SK-N-SH (cell line): ENCODE measurements around the gene NME5. TPM values are rescaled to one million over a fixed set of nuclear protein-coding genes. Genes with fewer than 3 reads are reported as not detected.

Experiments
- CTCF ChIA-PET: fragments of 300-600, 350-600 bp; formaldehyde crosslinking; extraction: SDS; loops from one replicate; lab custom pipeline; 2021; lab: Yijun Ruan, JAX
- POLR2A ChIA-PET: fragments of 350-600 bp; sonication (Branson Sonifier 250); formaldehyde crosslinking; extraction: SDS; loops from one replicate; lab custom pipeline; 2020; ENCODE audit warnings: antibody characterized with exemption, inconsistent platforms; lab: Yijun Ruan, JAX
- DNase-seq: peaks from one replicate; pipeline ENCODE4 v3.0.0; 2012
- H2AFZ ChIP-seq: fragments of 200-600 bp; sonication (generic); 2 replicates; pipeline ENCODE4 v1.8.1; 2016; ENCODE audit warnings: antibody characterized with exemption, mild to moderate bottlenecking, low read depth
- H3F3A ChIP-seq: fragments of 200-600 bp; sonication (generic); replicated peaks from 2 replicates; pipeline ENCODE3; 2016; ENCODE audit warnings: antibody characterized with exemption, mild to moderate bottlenecking; ENCODE audit not compliant: insufficient read depth
- H3K27ac ChIP-seq, 2 experiments: fragments of 200-500 bp in 1 of 2; fragments of 200-600 bp in 1 of 2; sonication (Bioruptor generic) in 1 of 2; sonication (generic), shearing (Covaris generic) in 1 of 2; 2 replicates each; pipeline versions ENCODE4 v1.5.1 to v1.6.1; 2014 to 2016; ENCODE audit warnings: low read depth in 2 of 2, inconsistent platforms in 1 of 2, low read length in 1 of 2, mild to moderate bottlenecking in 1 of 2, mixed read lengths in 1 of 2
- H3K27me3 ChIP-seq: fragments of 200-600 bp; sonication (generic), shearing (Covaris generic); 2 replicates; pipeline ENCODE4 v1.6.1; 2016; ENCODE audit warnings: mixed run types; ENCODE audit not compliant: insufficient read depth
- H3K36me3 ChIP-seq, 2 experiments: fragments of 200-500 bp in 1 of 2; fragments of 200-600 bp in 1 of 2; sonication (Bioruptor generic) in 1 of 2; sonication (generic) in 1 of 2; replicated peaks in 1 of 2; 2 replicates each; pipeline versions ENCODE3 to v1.5.1; 2014 to 2016; ENCODE audit warnings: low read length in 1 of 2, mild to moderate bottlenecking in 1 of 2; ENCODE audit not compliant: insufficient read depth in 2 of 2, control insufficient read depth in 1 of 2
- H3K4me1 ChIP-seq, 2 experiments: fragments of 200-500 bp in 1 of 2; fragments of 200-600 bp in 1 of 2; sonication (Bioruptor generic) in 1 of 2; sonication (generic), shearing (Covaris generic) in 1 of 2; 2 replicates each; pipeline versions ENCODE4 v1.5.1 to v1.6.1; 2014 to 2016; ENCODE audit warnings: low read depth in 1 of 2, low read length in 1 of 2, mixed run types in 1 of 2; ENCODE audit not compliant: insufficient read depth in 2 of 2, control insufficient read depth in 1 of 2
- H3K4me2 ChIP-seq: fragments of 200-600 bp; sonication (generic), shearing (Covaris generic); 2 replicates; pipeline ENCODE4 v1.6.1; 2017; ENCODE audit warnings: mixed run types
- H3K4me3 ChIP-seq, 2 experiments: fragments of 200-500 bp in 1 of 2; fragments of 200-600 bp in 1 of 2; sonication (Bioruptor generic) in 1 of 2; sonication (generic), shearing (Covaris generic) in 1 of 2; 2 replicates each; pipeline versions ENCODE4 v1.5.1 to v1.8.1; 2014 to 2016; ENCODE audit warnings: low read depth in 2 of 2, inconsistent platforms in 1 of 2, low read length in 1 of 2, mild to moderate bottlenecking in 1 of 2, mixed read lengths in 1 of 2, moderate library complexity in 1 of 2
- H3K79me2 ChIP-seq: fragments of 200-600 bp; sonication (generic); 2 replicates; pipeline ENCODE4 v1.8.1; 2017; ENCODE audit warnings: mild to moderate bottlenecking; ENCODE audit not compliant: insufficient read depth
- H3K9ac ChIP-seq: fragments of 200-600 bp; sonication (generic); 2 replicates; pipeline ENCODE4 v1.6.1; 2017; ENCODE audit warnings: mixed run types
- H3K9me2 ChIP-seq: fragments of 200-600 bp; sonication (generic); 2 replicates; pipeline ENCODE4 v1.6.1; 2017; ENCODE audit warnings: mixed run types
- H3K9me3 ChIP-seq: fragments of 200-600 bp; sonication (generic); 2 replicates; pipeline ENCODE4 v1.6.1; 2017; ENCODE audit warnings: mixed run types, mild to moderate bottlenecking, moderate library complexity
- H4K20me1 ChIP-seq: fragments of 200-600 bp; sonication (generic); 2 replicates; pipeline ENCODE4 v1.6.1; 2017; ENCODE audit warnings: mild to moderate bottlenecking, mixed run types; ENCODE audit not compliant: insufficient read depth
- CTCF ChIP-seq: fragments of 200-600 bp; sonication (generic); IDR thresholded peaks from 2 replicates; pipeline ENCODE4 v1.6.1; 2017; ENCODE audit warnings: antibody characterized with exemption, mild to moderate bottlenecking, moderate library complexity
- ELF1 ChIP-seq: IDR thresholded peaks from 2 replicates; pipeline ENCODE4 v1.4.0; 2012
- EP300 ChIP-seq, 2 experiments: IDR thresholded peaks; 2 replicates each; pipeline versions ENCODE4 v1.4.0 to v1.6.1; 2012; ENCODE audit warnings: borderline replicate concordance in 1 of 2, low read depth in 1 of 2, low read length in 1 of 2
- FOSL2 ChIP-seq: IDR thresholded peaks from 2 replicates; pipeline ENCODE4 v1.4.0; 2012; ENCODE audit warnings: low read depth, mild to moderate bottlenecking, moderate library complexity, borderline replicate concordance
- FOXJ3 ChIP-seq: sonication (generic); formaldehyde crosslinking; IDR thresholded peaks from 2 replicates; pipeline ENCODE4 v1.5.1; 2020; ENCODE audit warnings: mild to moderate bottlenecking, missing genetic modification reagents
- FOXM1 ChIP-seq: IDR thresholded peaks from 2 replicates; pipeline ENCODE4 v1.4.0; 2012; ENCODE audit warnings: low read depth, mild to moderate bottlenecking
- MAX ChIP-seq: IDR thresholded peaks from 2 replicates; pipeline ENCODE4 v1.4.0; 2012; ENCODE audit warnings: low read depth
- NRF1 ChIP-seq: IDR thresholded peaks from 2 replicates; pipeline ENCODE4 v1.6.1; 2012; ENCODE audit warnings: low read depth, mild to moderate bottlenecking, low read length
- POLR2AphosphoS5 ChIP-seq: IDR thresholded peaks from 2 replicates; pipeline ENCODE4 v1.6.1; 2012; ENCODE audit warnings: low read depth, low read length
- RCOR1 ChIP-seq: fragments of 150-350 bp; IDR thresholded peaks from 2 replicates; pipeline ENCODE4 v1.6.1; 2017; ENCODE audit warnings: antibody characterized with exemption, low read length
- REST ChIP-seq: IDR thresholded peaks from 2 replicates; pipeline ENCODE4 v1.6.1; 2012; ENCODE audit warnings: mild to moderate bottlenecking, low read depth, low read length, moderate library complexity
- TAF1 ChIP-seq: IDR thresholded peaks from 2 replicates; pipeline ENCODE4 v1.6.1; 2012; ENCODE audit warnings: low read depth, mild to moderate bottlenecking, low read length, moderate library complexity, borderline replicate concordance
- TEAD4 ChIP-seq: IDR thresholded peaks from 2 replicates; pipeline ENCODE4 v1.4.0; 2012; ENCODE audit warnings: mild to moderate bottlenecking, borderline replicate concordance; ENCODE audit not compliant: insufficient read depth
- USF2 ChIP-seq: fragments of 150-350 bp; IDR thresholded peaks from 2 replicates; pipeline ENCODE4 v1.6.1; 2017; ENCODE audit warnings: antibody characterized with exemption, low read length, low read depth, borderline replicate concordance
- WGBS: methylation state at CpG from one replicate; pipeline ENCODE4 v1.1.6; 2017; ENCODE audit warnings: low lambda C conversion rate; 5-methylcytosine and 5-hydroxymethylcytosine counted together
- polyA plus RNA-seq, 3 experiments: library from polyadenylated mRNA; depleted of rRNA; stranded (reverse); fragments of >200 nt; gene quantifications; 2 replicates each; pipeline ENCODE4 v1.2.3, GENCODE V29; 2012

Gene NME5
- polyA plus RNA-seq, 1 of the 3 experiments (the other 2 are of a cell fraction), result 3.7 TPM

- POLR2A ChIA-PET, result no interaction called here
- H4K20me1 ChIP-seq, result no peaks in the 10 kb centered on the region
- no peak overlapping the region for H3K27ac ChIP-seq
- TF ChIP-seq ELF1 (no peak), FOXJ3 (CRISPR knock-in tag) (no peak), TEAD4 (no peak), EP300 (IDR thresholded peaks at IDR 0.05; ENCODE audit: borderline replicate concordance in 1 of 2, low read depth in 1 of 2, low read length in 1 of 2) (no peak), FOSL2 (no peak), RCOR1 (no peak), POLR2AphosphoS5 (no peak), REST (no peak), MAX (no peak), NRF1 (no peak), FOXM1 (no peak), USF2 (no peak), CTCF (no peak), TAF1 (no peak)
- no peaks in the 10 kb centered on the region for H3K9me2 ChIP-seq
- CTCF ChIA-PET, result interaction anchor here (1.3 to 2.0 kb wide), 6 partner anchors 10 to 361 kb away, joined by 3 to 14 read pairs (median 6); no protein-coding TSS in a partner anchor
- no peaks in the 10 kb centered on the region for H3K27me3 ChIP-seq
- 67% methylated on average over 4 of the region's 4 CpGs for WGBS
- H2AFZ ChIP-seq, result no peak overlapping the region
- H3K4me3 ChIP-seq, result no peak overlapping the region
- no peaks in the 10 kb centered on the region for H3K9me3 ChIP-seq
- no peak overlapping the region for H3K9ac ChIP-seq
- DNase-seq, result no peak
- H3F3A ChIP-seq, result peaks cover 9% of the 10 kb centered on the region
- H3K4me2 ChIP-seq, result no peak overlapping the region
- H3K4me1 ChIP-seq, result no peaks in the 10 kb centered on the region
- no peaks in the 10 kb centered on the region for H3K36me3 ChIP-seq
- H3K79me2 ChIP-seq, result no peaks in the 10 kb centered on the region
Measured at GRCh38 chr5:138140268-138140667, 1.0 kb upstream of the NME5 start.
